ENCODE data around the gene C6.

GRCh38 chr5:41145306-41145705, 68.0 kb downstream of the C6 start:
- TF ChIP-seq CTCF (IDR thresholded peaks at IDR 0.05 in 8 of 11, conservative IDR thresholded peaks at IDR 0.05 in 3 of 11) (no peak), POLR2A (IDR thresholded peaks at IDR 0.05) (no peak), POLR2AphosphoS5 (IDR thresholded peaks at IDR 0.05) (no peak)
